ENCODE data around the gene RPL9.
"Not testable (repeated sequence)": the region's sequence is repeated elsewhere in the genome, so short reads cannot be mapped to it uniquely, and the experiment has no call there.

RPL9 gene

GRCh38 chr4:39422247-39422646 is 36.5 kb downstream of the RPL9 start:
- no peak for DNase-seq

- DNase-seq = no peak
Observed at GRCh38 chr4:39415678-39416283, 42.9 kb downstream of the RPL9 start.

GRCh38 chr4:39411561-39411960 is 47.2 kb downstream of the RPL9 start:
- not testable (repeated sequence) for DNase-seq

- no peak for DNase-seq
Observed at GRCh38 chr4:39410415-39410814, 48.3 kb downstream of the RPL9 start.

- DNase-seq = no peak
Observed at GRCh38 chr4:39407584-39407885, 51.2 kb downstream of the RPL9 start.

- DNase-seq = no peak
Observed at GRCh38 chr4:39406763-39407583, 51.7 kb downstream of the RPL9 start, which contains the start of gene KLB. Gene KLB (plus strand): TSS chr4:39406930. CDS start chr4:39406950, 20 bp downstream.
